Esophagus muscularis mucosa (tissue), 4 donors: ENCODE results near the gene N4BP2L2. TPM values are rescaled to one million over a fixed set of nuclear protein-coding genes. Genes with fewer than 3 reads are reported as not detected.

Experiments
- DNase-seq: peaks from one replicate; pipeline ENCODE4 v3.0.0-alpha.2; 2017; ENCODE audit errors: extremely low spot score
- H3K27ac ChIP-seq, 4 donors: fragments of 200-600 bp; sonication (generic); replicated peaks in 1 of 4; 1 replicate in 3 of 4; 2 replicates in 1 of 4; pipeline ENCODE4 v1.5.1; 2016 to 2019; ENCODE audit warnings: mild to moderate bottlenecking in 1 of 4
- H3K27me3 ChIP-seq, 4 donors: fragments of 200-600 bp; sonication (generic); one replicate each; pipeline versions ENCODE4 v1.5.1 to v1.6.0; 2016 to 2019
- H3K36me3 ChIP-seq, 4 donors: fragments of 200-600 bp; sonication (generic); one replicate each; pipeline ENCODE4 v1.5.1; 2016 to 2019
- H3K4me1 ChIP-seq, 4 donors: fragments of 200-600 bp; sonication (generic); one replicate each; pipeline ENCODE4 v1.5.1; 2016 to 2019
- H3K4me3 ChIP-seq, 4 donors: fragments of 200-600 bp; sonication (generic); 1 replicate in 2 of 4; 2 replicates in 2 of 4; pipeline ENCODE4 v1.5.1; 2016 to 2019; ENCODE audit warnings: mild to moderate bottlenecking in 4 of 4, moderate library complexity in 1 of 4
- H3K9me3 ChIP-seq, 4 donors: fragments of 200-600 bp; sonication (generic); 1 replicate in 3 of 4; 2 replicates in 1 of 4; pipeline ENCODE4 v1.5.1; 2016 to 2019
- EP300 ChIP-seq: sonication (generic); formaldehyde crosslinking; IDR thresholded peaks from one replicate; pipeline ENCODE4 v1.6.1; 2017; ENCODE audit warnings: antibody characterized with exemption
- POLR2A ChIP-seq: fragments of 450-650 bp; IDR thresholded peaks from one replicate; pipeline ENCODE4 v1.6.1; 2017; ENCODE audit warnings: antibody characterized with exemption, moderate library complexity, mild to moderate bottlenecking, low read depth
- POLR2AphosphoS5 ChIP-seq, 2 donors: sonication (generic); formaldehyde crosslinking; IDR thresholded peaks; one replicate each; pipeline ENCODE4 v1.6.1; 2017; ENCODE audit warnings: antibody characterized with exemption in 2 of 2
- WGBS: methylation state at CpG from one replicate; pipeline ENCODE4 v1.1.5; 2018; 5-methylcytosine and 5-hydroxymethylcytosine counted together
- intact Hi-C: fragments of 100-400 bp; cut with DNase I; formaldehyde crosslinking; loops from one replicate; pipeline ENCODE4 v1.15.1; 2023
- total RNA-seq, 4 donors: library from RNA; depleted of rRNA; stranded (reverse); fragments of >200 nt; gene quantifications; one replicate each; pipeline versions ENCODE4 v1.1.0 to v1.2.1, GENCODE V29; 2016
- TF ChIP-seq, protein P1 (sequence below), 3 experiments: fragments of 200-600 bp in 2 of 3; fragments of 450-650 bp in 1 of 3; sonication (generic) in 2 of 3; IDR thresholded peaks; one replicate each; pipeline ENCODE4 v1.5.1; 2017 to 2019; ENCODE audit warnings: antibody characterized with exemption in 3 of 3, mild to moderate bottlenecking in 2 of 3, moderate library complexity in 1 of 3

The N4BP2L2 gene
- total RNA-seq, 4 donors from 2014 or later, result 81.2 to 198 (median 106) TPM

DNA sequence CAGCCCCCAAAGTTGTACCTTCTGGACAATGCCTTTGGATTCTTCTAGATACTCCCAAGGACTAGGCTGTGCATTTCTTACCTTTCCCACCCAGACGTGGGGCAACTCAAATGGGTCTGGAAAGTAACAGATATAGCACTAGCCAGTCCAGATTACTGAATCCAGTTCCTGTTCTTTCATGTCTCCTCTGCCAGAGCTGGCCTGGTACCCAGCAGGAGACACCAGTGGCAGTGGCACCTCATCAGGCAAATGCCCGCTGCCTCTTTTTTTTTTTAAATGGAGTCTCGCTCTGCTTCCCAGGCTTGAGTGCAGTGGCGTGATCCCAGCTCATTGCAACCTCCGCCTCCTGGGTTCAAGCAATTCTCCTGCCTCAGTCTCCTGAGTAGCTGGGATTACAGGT, 43.2 kb downstream of the N4BP2L2 start:
- WGBS, result 83% methylated on average over 5 of the region's 5 CpGs
- no peaks in the 10 kb centered on the region for H3K36me3 ChIP-seq
- no peaks in the 10 kb centered on the region for H3K9me3 ChIP-seq
- H3K4me1 ChIP-seq, result peaks cover 3 to 13% (median 5%) of the 10 kb centered on the region in 4 donors
- H3K27me3 ChIP-seq, result no peaks in the 10 kb centered on the region
- no peak overlapping the region for H3K27ac ChIP-seq
- intact Hi-C loops, result no loop called here
- H3K4me3 ChIP-seq, result no peak overlapping the region
- TF ChIP-seq POLR2AphosphoS5 (IDR thresholded peaks at IDR 0.05), result no peak
- no peak for DNase-seq

DNA sequence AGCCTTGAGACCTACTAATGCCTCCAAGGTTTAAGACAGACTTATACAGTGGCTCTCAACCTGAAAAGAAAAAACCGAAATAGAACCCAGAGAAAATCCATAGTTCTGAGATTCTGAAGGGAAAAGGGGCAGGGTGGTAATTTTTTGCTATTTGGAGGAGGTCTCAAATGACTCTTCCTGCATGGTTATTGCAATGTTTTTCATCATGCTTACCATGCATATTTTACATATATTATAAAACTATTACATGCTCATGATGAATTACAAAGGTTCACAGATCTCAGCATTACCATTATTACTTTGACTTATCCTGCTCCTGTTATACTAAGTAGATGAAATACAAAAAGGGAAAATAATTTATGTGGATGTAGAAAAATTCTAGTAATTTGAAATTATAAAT, 47.6 kb downstream of the N4BP2L2 start:
- no peaks in the 10 kb centered on the region for H3K27me3 ChIP-seq
- H3K4me1 ChIP-seq, result peaks cover 0 to 3% (median 0%) of the 10 kb centered on the region in 4 donors
- no peak overlapping the region for H3K4me3 ChIP-seq
- no peak overlapping the region for H3K27ac ChIP-seq
- TF ChIP-seq EP300 (no peak), POLR2A (no peak), POLR2AphosphoS5 (IDR thresholded peaks at IDR 0.05) (no peak)
- TF ChIP-seq, protein P1, sequence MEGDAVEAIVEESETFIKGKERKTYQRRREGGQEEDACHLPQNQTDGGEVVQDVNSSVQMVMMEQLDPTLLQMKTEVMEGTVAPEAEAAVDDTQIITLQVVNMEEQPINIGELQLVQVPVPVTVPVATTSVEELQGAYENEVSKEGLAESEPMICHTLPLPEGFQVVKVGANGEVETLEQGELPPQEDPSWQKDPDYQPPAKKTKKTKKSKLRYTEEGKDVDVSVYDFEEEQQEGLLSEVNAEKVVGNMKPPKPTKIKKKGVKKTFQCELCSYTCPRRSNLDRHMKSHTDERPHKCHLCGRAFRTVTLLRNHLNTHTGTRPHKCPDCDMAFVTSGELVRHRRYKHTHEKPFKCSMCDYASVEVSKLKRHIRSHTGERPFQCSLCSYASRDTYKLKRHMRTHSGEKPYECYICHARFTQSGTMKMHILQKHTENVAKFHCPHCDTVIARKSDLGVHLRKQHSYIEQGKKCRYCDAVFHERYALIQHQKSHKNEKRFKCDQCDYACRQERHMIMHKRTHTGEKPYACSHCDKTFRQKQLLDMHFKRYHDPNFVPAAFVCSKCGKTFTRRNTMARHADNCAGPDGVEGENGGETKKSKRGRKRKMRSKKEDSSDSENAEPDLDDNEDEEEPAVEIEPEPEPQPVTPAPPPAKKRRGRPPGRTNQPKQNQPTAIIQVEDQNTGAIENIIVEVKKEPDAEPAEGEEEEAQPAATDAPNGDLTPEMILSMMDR (IDR thresholded peaks at IDR 0.05), result no peak
- DNase-seq, result no peak
- no peaks in the 10 kb centered on the region for H3K36me3 ChIP-seq
- intact Hi-C loops, result no loop called here
- WGBS, result 100% methylated on average over 1 of the region's 1 CpG
- H3K9me3 ChIP-seq, result no peaks in the 10 kb centered on the region

DNA sequence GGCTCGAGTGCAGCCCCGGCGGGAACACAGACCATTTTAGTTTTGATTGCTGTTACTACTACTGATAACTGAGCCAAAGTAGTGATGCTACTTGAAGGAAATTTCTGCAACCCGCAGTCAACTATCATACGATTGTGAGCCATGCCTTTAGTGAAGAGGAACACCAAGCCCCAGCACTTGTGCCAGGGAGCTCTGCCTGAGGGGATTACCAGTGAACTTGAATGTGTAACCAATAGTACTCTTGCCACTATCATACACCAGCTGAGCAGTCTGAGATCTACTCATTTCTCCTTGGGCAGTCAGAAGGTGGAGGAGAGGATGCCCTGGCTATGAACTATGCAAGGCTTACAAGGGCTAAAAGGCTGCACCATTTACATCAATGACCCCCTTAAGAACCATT, 61.7 kb downstream of the N4BP2L2 start:
- H3K27me3 ChIP-seq, result no peaks in the 10 kb centered on the region
- WGBS, result 92% methylated on average over 5 of the region's 5 CpGs

GRCh38 chr13:32476021-32476731, 62.4 kb downstream of the N4BP2L2 start:
- no peak overlapping the region for H3K4me3 ChIP-seq
- no peaks in the 10 kb centered on the region for H3K27me3 ChIP-seq
- peaks cover 0 to 12% (median 5%) of the 10 kb centered on the region in 4 donors for H3K4me1 ChIP-seq
- TF ChIP-seq POLR2A, result no peak
- TF ChIP-seq, protein P1 (IDR thresholded peaks at IDR 0.05), result no peak
- no peak for TF ChIP-seq EP300
- TF ChIP-seq POLR2AphosphoS5 (IDR thresholded peaks at IDR 0.05), result no peak
- WGBS, result 95% methylated on average over 2 of the region's 2 CpGs
- H3K27ac ChIP-seq, result no peak overlapping the region
- H3K36me3 ChIP-seq, result peaks cover 0 to 27% (median 6%) of the 10 kb centered on the region in 4 donors
- DNase-seq, result no peak
- intact Hi-C loops, result no loop called here
- H3K9me3 ChIP-seq, result no peaks in the 10 kb centered on the region

More for the DNA sequence above, 61.7 kb downstream of the N4BP2L2 start:
- no peak for DNase-seq
- intact Hi-C loops, result no loop called here
- no peaks in the 10 kb centered on the region for H3K9me3 ChIP-seq
- H3K36me3 ChIP-seq, result peaks cover 0 to 27% (median 6%) of the 10 kb centered on the region in 4 donors
- TF ChIP-seq POLR2A (no peak), EP300 (no peak), POLR2AphosphoS5 (IDR thresholded peaks at IDR 0.05) (no peak)
- TF ChIP-seq, protein P1 (IDR thresholded peaks at IDR 0.05), result no peak
- H3K27ac ChIP-seq, result no peak overlapping the region
- peaks cover 0 to 7% (median 2%) of the 10 kb centered on the region in 4 donors for H3K4me1 ChIP-seq
- H3K4me3 ChIP-seq, result no peak overlapping the region

GRCh38 chr13:32474999-32475792, 63.4 kb downstream of the N4BP2L2 start:
- peaks cover 0 to 12% (median 5%) of the 10 kb centered on the region in 4 donors for H3K4me1 ChIP-seq
- H3K27ac ChIP-seq, result no peak overlapping the region
- intact Hi-C loops, result no loop called here
- no peak for DNase-seq
- H3K36me3 ChIP-seq, result peaks cover 0 to 36% (median 6%) of the 10 kb centered on the region in 4 donors
- no peak overlapping the region for H3K4me3 ChIP-seq
- H3K9me3 ChIP-seq, result no peaks in the 10 kb centered on the region
- 85% methylated on average over 10 of the region's 10 CpGs for WGBS
- TF ChIP-seq, protein P1 (IDR thresholded peaks at IDR 0.05), result no peak
- TF ChIP-seq POLR2A (no peak), POLR2AphosphoS5 (IDR thresholded peaks at IDR 0.05) (no peak), EP300 (no peak)
- H3K27me3 ChIP-seq, result no peaks in the 10 kb centered on the region
